ENCODE data around the gene DCST1. TPM values are rescaled to one million over a fixed set of nuclear protein-coding genes. Genes with fewer than 3 reads are reported as not detected.

The DCST1 gene
- total and polyA plus RNA-seq, 2 donors (not counting 3 experiments of a cell fraction or from before 2014, with no cell fraction given): not detected

- ChIA-PET POLR2A (interaction anchor here (0.6 kb wide), 1 partner anchor 31 kb away, joined by 4 read pairs; no protein-coding TSS in a partner anchor), CTCF (interaction anchor here (0.7 to 3.1 kb wide), 34 partner anchors 10 to 248 kb away, joined by 3 to 67 read pairs (median 8); partner anchors contain the start of genes ADAM15, EFNA4, KRTCAP2 and PBXIP1)
- TF ChIP-seq FOS (IDR thresholded peaks at IDR 0.05; ENCODE audit: borderline replicate concordance, insufficient read depth, low read length) (no peak), POLR2A (IDR thresholded peaks at IDR 0.05; ENCODE audit: low read depth, low read length) (no peak), EZH2 (IDR thresholded peaks at IDR 0.05; ENCODE audit: borderline replicate concordance, low read depth, low read length, severe bottlenecking) (no peak), JUN (IDR thresholded peaks at IDR 0.05; ENCODE audit: borderline replicate concordance, insufficient read depth, insufficient read length, low read depth) (no peak)
- peak overlapping the region; percentile 13 to 68 (median 48) for H3K4me3 ChIP-seq (replicated peaks in 1 of 3; ENCODE audit: insufficient read depth in 1 of 3, low read depth in 1 of 3, low read length in 3 of 3)
- peaks cover 21 to 28% of the 10 kb centered on the region in 2 experiments for H3K27me3 ChIP-seq (ENCODE audit: control insufficient read depth in 2 of 2, insufficient read depth in 2 of 2, low read length in 2 of 2)
- no peaks in the 10 kb centered on the region for H3K9me1 ChIP-seq (replicated peaks; ENCODE audit: control insufficient read depth, extremely low read depth, insufficient read depth, low read length)
- peak overlapping the region; percentile 45 for H3K27ac ChIP-seq (ENCODE audit: insufficient read depth, low read depth, low read length)
- no peaks in the 10 kb centered on the region for H3K9me3 ChIP-seq (replicated peaks; ENCODE audit: control insufficient read depth, insufficient read depth, low read length)
- dilution Hi-C loops (cut with MboI; ENCODE audit: extremely low pct_ligation_motif_present, low sequenced_read_pairs) (no loop called here), intact Hi-C loops (cut with micrococcal nuclease) (loop anchor here (1.0 to 2.0 kb wide), 3 partner anchors 15 to 526 kb away; no protein-coding TSS in a partner anchor)
- no peak for DNase-seq (ENCODE audit: low read depth, low spot score)
- peak overlapping the region; percentile 79 for H2AFZ ChIP-seq (ENCODE audit: low read depth, low read length)
- FAIRE-seq: no peak
- BruUV-seq (replicated peaks): no TSS peak
- no peaks in the 10 kb centered on the region for H3K79me2 ChIP-seq (ENCODE audit: control insufficient read depth, insufficient read depth, low read length)
- peak overlapping the region; percentile 52 for H3K9ac ChIP-seq (replicated peaks; ENCODE audit: extremely low read depth, insufficient read depth, low read length)
- H4K20me1 ChIP-seq (replicated peaks; ENCODE audit: control insufficient read depth, extremely low read depth, insufficient read depth, low read length): no peaks in the 10 kb centered on the region
- H3K4me2 ChIP-seq (ENCODE audit: insufficient read depth, low read length): peak overlapping the region; percentile 72
- H3K36me3 ChIP-seq (ENCODE audit: control insufficient read depth in 2 of 2, extremely low read depth in 1 of 2, insufficient read depth in 2 of 2, low read length in 2 of 2): no peaks in the 10 kb centered on the region
- peaks cover 12% of the 10 kb centered on the region for H3K4me1 ChIP-seq (ENCODE audit: control insufficient read depth, extremely low read depth, insufficient read depth, low read length)
Observed at GRCh38 chr1:155085504-155086127, 52.0 kb downstream of the DCST1 start.

DNA sequence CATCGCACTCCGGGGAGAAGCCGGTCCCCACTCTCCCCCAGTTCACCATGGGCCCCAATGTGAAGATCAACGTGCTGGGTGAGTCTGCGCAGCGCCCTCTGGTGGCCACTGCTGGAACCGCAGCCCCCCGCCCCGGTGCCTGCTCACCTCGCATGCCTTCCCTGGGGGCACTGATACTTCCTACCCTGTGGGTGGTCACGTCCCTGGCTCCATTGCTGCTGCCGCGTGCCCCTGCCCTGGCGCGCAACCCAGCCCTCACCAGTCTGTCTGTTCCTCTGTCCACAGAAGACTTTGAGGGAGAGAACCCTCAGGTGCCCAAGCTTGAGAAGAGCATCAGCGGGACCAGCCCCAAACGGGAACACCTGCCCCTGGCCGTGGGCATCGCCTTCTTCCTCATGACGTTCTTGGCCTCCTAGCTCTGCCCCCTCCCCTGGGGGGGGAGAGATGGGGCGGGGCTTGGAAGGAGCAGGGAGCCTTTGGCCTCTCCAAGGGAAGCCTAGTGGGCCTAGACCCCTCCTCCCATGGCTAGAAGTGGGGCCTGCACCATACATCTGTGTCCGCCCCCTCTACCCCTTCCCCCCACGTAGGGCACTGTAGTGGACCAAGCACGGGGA lies 52.6 kb downstream of the DCST1 start:
- H3K9me3 ChIP-seq (replicated peaks; ENCODE audit: control insufficient read depth, insufficient read depth, low read length): no peaks in the 10 kb centered on the region
- no peak overlapping the region for H3K9ac ChIP-seq (replicated peaks; ENCODE audit: extremely low read depth, insufficient read depth, low read length)
- H3K79me2 ChIP-seq (ENCODE audit: control insufficient read depth, insufficient read depth, low read length): no peaks in the 10 kb centered on the region
- no TSS peak for BruUV-seq (replicated peaks)
- H3K27me3 ChIP-seq (ENCODE audit: control insufficient read depth in 2 of 2, insufficient read depth in 2 of 2, low read length in 2 of 2): peaks cover 16 to 22% of the 10 kb centered on the region in 2 experiments
- DNase-seq (ENCODE audit: low read depth, low spot score): peak; percentile 58
- ChIA-PET CTCF (interaction anchor here (0.7 to 3.1 kb wide), 15 partner anchors 10 to 179 kb away, joined by 3 to 67 read pairs (median 14); partner anchors contain the start of genes ADAM15, EFNA4, KRTCAP2 and PYGO2), POLR2A (no interaction called here)
- H3K4me2 ChIP-seq (ENCODE audit: insufficient read depth, low read length): no peak overlapping the region
- TF ChIP-seq, protein P1, sequence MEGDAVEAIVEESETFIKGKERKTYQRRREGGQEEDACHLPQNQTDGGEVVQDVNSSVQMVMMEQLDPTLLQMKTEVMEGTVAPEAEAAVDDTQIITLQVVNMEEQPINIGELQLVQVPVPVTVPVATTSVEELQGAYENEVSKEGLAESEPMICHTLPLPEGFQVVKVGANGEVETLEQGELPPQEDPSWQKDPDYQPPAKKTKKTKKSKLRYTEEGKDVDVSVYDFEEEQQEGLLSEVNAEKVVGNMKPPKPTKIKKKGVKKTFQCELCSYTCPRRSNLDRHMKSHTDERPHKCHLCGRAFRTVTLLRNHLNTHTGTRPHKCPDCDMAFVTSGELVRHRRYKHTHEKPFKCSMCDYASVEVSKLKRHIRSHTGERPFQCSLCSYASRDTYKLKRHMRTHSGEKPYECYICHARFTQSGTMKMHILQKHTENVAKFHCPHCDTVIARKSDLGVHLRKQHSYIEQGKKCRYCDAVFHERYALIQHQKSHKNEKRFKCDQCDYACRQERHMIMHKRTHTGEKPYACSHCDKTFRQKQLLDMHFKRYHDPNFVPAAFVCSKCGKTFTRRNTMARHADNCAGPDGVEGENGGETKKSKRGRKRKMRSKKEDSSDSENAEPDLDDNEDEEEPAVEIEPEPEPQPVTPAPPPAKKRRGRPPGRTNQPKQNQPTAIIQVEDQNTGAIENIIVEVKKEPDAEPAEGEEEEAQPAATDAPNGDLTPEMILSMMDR (IDR thresholded peaks at IDR 0.05; ENCODE audit: extremely low read depth in 1 of 2, insufficient read depth in 1 of 2, low read depth in 1 of 2, low read length in 2 of 2): peak; percentile 88 to 99
- no peak for TF ChIP-seq MAX (IDR thresholded peaks at IDR 0.05; ENCODE audit: insufficient read depth, insufficient read length)
- dilution Hi-C loops (cut with MboI; ENCODE audit: extremely low pct_ligation_motif_present, low sequenced_read_pairs): no loop called here
- peak; percentile 85 for FAIRE-seq
- H3K27ac ChIP-seq (ENCODE audit: insufficient read depth, low read depth, low read length): no peak overlapping the region
- intact Hi-C loops (cut with micrococcal nuclease): loop anchor here (1.0 kb wide), 1 partner anchor 527 kb away; no protein-coding TSS in a partner anchor
- H4K20me1 ChIP-seq (replicated peaks; ENCODE audit: control insufficient read depth, extremely low read depth, insufficient read depth, low read length): no peaks in the 10 kb centered on the region
- no peaks in the 10 kb centered on the region for H3K9me1 ChIP-seq (replicated peaks; ENCODE audit: control insufficient read depth, extremely low read depth, insufficient read depth, low read length)
- H3K4me1 ChIP-seq (ENCODE audit: control insufficient read depth, extremely low read depth, insufficient read depth, low read length): peaks cover 10% of the 10 kb centered on the region
- H3K36me3 ChIP-seq (ENCODE audit: control insufficient read depth in 2 of 2, extremely low read depth in 1 of 2, insufficient read depth in 2 of 2, low read length in 2 of 2): no peaks in the 10 kb centered on the region
- H2AFZ ChIP-seq (ENCODE audit: low read depth, low read length): no peak overlapping the region
- H3K4me3 ChIP-seq (replicated peaks in 1 of 3; ENCODE audit: insufficient read depth in 1 of 3, low read depth in 1 of 3, low read length in 3 of 3): peak overlapping the region in 1 of 3 experiments; percentile 48
